ENCODE data around the gene MAP7. TPM values are rescaled to one million over a fixed set of nuclear protein-coding genes. Genes with fewer than 3 reads are reported as not detected.
"Not testable (repeated sequence)": the region's sequence is repeated elsewhere in the genome, so short reads cannot be mapped to it uniquely, and the experiment has no call there.

The MAP7 gene
- total RNA-seq, 1 donor from 2014 or later = 0.75 TPM

- intact Hi-C loops (cut with micrococcal nuclease) = no loop called here
Observed at GRCh38 chr6:136309171-136309570, 241.1 kb downstream of the MAP7 start.

GRCh38 chr6:136308469-136308868 is 241.8 kb downstream of the MAP7 start:
- intact Hi-C loops (cut with micrococcal nuclease) = not testable (repeated sequence)

- intact Hi-C loops (cut with micrococcal nuclease) = no loop called here
Observed at GRCh38 chr6:136307351-136307750, 242.9 kb downstream of the MAP7 start.

- intact Hi-C loops (cut with micrococcal nuclease) = no loop called here
Observed at GRCh38 chr6:136306466-136306865, 243.8 kb downstream of the MAP7 start.

GRCh38 chr6:136304410-136304809 is 245.8 kb downstream of the MAP7 start:
- intact Hi-C loops (cut with micrococcal nuclease) = no loop called here

GRCh38 chr6:136303516-136303915 is 246.7 kb downstream of the MAP7 start:
- intact Hi-C loops (cut with micrococcal nuclease) = no loop called here

GRCh38 chr6:136294621-136295020 is 255.6 kb downstream of the MAP7 start:
- intact Hi-C loops (cut with micrococcal nuclease) = no loop called here

Other genes starting within 250 kb of the MAP7 start
- 24.0 and 24.4 TPM in 2 replicates for gene MAP3K5, start 242.1 kb upstream of the MAP7 start, total RNA-seq

All from T-helper 2 cell treated with Interferon-gamma antibody and Interleukin-4, amounts not matched to agents 100 ng/mL and 5 ng/mL, for 36 hours (primary cell).